NB4 (cell line): ENCODE measurements around the gene MAPK8IP2.

Experiments
- MAX ChIP-seq: IDR thresholded peaks from 2 replicates; pipeline ENCODE4 v1.6.1; 2011; ENCODE audit warnings: low read depth, low read length
- MYC ChIP-seq: IDR thresholded peaks from 2 replicates; pipeline ENCODE4 v1.6.1; 2011; ENCODE audit warnings: low read depth, low read length
- POLR2A ChIP-seq: IDR thresholded peaks from 2 replicates; pipeline ENCODE4 v1.6.1; 2011; ENCODE audit warnings: mild to moderate bottlenecking; ENCODE audit not compliant: insufficient read length; ENCODE audit errors: extremely low read depth
- TF ChIP-seq, protein P1 (sequence below): IDR thresholded peaks from one replicate; pipeline ENCODE4 v1.5.1; 2012; ENCODE audit warnings: low read depth, low read length

- TF ChIP-seq, protein P1, sequence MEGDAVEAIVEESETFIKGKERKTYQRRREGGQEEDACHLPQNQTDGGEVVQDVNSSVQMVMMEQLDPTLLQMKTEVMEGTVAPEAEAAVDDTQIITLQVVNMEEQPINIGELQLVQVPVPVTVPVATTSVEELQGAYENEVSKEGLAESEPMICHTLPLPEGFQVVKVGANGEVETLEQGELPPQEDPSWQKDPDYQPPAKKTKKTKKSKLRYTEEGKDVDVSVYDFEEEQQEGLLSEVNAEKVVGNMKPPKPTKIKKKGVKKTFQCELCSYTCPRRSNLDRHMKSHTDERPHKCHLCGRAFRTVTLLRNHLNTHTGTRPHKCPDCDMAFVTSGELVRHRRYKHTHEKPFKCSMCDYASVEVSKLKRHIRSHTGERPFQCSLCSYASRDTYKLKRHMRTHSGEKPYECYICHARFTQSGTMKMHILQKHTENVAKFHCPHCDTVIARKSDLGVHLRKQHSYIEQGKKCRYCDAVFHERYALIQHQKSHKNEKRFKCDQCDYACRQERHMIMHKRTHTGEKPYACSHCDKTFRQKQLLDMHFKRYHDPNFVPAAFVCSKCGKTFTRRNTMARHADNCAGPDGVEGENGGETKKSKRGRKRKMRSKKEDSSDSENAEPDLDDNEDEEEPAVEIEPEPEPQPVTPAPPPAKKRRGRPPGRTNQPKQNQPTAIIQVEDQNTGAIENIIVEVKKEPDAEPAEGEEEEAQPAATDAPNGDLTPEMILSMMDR = no peak
- TF ChIP-seq POLR2A (no peak), MAX (no peak), MYC (no peak)
Observed at GRCh38 chr22:50571264-50572175, 29.1 kb upstream of the MAPK8IP2 start.
